Prostate gland (tissue), 2 donors: ENCODE results near the gene CRTAC1.

Experiments
- CTCF ChIP-seq, 4 experiments: fragments of 200-600 bp in 2 of 4; fragments of 450-650 bp in 2 of 4; sonication (generic) in 2 of 4; IDR thresholded peaks; 1 replicate in 3 of 4; 2 replicates in 1 of 4; pipeline ENCODE4 v1.5.1; 2016 to 2019; ENCODE audit warnings: antibody characterized with exemption in 4 of 4, mild to moderate bottlenecking in 2 of 4, moderate library complexity in 2 of 4
- POLR2A ChIP-seq: fragments of 450-650 bp; IDR thresholded peaks from one replicate; pipeline ENCODE4 v1.6.1; 2016; ENCODE audit warnings: antibody characterized with exemption, mild to moderate bottlenecking

DNA sequence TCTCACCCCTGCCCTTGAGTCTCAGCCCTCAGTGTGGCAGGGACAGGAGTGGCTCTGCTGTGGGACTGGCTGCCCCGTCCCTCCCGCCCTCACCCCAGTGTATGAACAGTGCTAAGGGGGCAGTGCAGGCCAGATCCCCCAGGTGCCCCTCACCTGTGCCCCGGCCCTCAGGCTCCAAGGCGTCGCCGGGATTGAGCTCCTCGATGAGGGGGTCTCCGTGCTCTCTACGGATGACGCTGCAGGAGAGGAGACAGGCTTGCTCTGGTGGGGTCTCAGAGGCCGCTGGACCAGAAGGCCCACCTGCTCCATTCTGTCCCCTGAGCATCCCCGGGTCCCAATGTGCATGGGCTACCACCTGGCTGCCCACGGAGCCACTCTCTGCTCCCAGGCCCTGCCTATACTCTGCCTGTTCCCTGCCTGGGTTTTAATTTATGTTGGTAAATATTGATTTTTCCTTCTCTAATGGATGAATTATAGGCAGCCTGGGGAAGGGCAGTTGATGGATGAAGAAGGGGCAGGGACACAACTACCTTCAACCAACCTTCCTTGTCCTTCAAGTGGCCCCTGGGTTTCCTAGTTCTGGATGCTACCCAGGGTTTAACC lies 133.6 kb downstream of the CRTAC1 start:
- TF ChIP-seq CTCF (IDR thresholded peaks at IDR 0.05), result no peak
- TF ChIP-seq POLR2A, result no peak
